HG02759 (cell line): Measurements from ENCODE around the gene FBRSL1.
"Not testable (repeated sequence)": the region's sequence is repeated elsewhere in the genome, so short reads cannot be mapped to it uniquely, and the experiment has no call there.

Experiments
- ATAC-seq: cut with Tn5 transposase; IDR thresholded peaks from one replicate; pipeline ENCODE4 v1.9.1; 2021; ENCODE audit warnings: mild to moderate bottlenecking, moderate library complexity; ENCODE audit not compliant: unreplicated experiment

FBRSL1 gene

DNA sequence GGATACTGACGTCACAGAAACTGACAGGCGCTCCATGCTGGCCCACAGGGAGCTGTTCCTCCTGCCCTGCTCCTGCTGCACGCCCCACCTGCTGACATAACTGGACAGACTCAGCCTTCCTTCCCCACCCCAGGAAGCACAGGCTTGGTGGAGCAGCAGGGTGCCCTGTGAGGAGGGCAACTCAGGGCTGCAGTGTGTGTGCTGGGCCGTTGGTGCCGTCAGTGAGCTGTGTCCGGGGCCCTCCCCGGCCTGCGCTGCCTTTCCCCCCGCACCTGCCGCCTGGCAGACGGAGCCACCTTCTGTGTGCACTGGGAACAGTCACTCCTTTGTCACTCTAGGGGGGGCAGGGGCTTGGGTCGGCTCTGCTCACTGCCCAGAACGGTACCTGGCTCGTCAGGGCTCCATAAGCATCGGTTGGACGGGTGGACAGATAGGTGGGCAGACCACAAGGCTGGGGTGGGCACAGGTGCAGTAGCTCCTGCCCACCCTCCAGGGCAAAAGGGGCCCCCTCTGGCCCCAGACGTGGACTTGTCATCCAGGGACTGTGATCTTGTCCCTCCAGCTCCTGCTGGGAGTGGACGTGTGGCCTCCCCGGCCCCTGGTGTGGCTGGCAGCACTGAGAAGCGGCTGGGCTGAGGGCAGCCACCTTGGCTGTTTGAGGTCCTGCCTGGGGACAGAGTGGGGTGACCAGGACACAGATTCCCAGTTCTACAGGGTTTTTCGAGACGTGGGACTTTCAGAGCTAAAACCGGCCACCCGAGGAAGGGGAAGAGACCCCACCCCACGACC, 32.8 kb downstream of the FBRSL1 start:
- no peak for ATAC-seq

DNA sequence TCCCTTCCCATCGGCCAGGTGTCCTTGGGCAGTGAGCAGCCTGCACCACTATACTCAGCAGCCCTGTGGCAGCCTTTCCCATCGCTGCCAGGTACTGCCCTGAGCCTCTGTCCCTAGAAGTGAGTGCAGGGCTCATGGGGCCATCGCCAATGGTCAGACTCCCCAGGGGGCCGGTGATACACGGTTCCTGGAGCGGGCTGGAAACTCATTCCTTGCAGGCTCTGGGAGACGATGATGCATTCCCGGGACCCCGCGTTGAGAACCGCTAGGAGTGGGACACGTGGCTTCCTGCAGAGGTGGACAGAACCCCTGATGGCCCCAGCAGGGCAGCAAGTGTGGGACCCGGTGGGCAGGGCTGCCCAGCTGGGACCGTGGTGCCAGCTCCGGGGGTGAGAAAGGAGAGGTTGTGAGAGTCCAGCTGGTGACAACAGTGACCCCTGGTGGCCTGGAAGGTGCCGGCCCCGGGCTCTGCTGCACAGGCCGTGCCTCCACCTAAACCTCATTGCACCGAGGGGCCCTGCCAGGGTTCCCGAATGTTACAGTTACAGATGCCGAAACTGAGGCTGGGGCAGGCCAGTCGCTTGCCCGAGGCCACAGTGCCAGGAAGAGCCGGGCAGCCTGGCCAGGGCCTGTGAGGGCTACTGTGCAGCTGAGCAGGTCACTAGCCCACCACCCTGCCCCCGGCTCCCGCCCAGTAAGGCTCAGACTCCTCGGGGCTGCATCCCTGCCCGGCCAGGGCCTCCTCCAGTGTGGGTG, 33.8 kb downstream of the FBRSL1 start:
- peak; percentile 68 for ATAC-seq

DNA sequence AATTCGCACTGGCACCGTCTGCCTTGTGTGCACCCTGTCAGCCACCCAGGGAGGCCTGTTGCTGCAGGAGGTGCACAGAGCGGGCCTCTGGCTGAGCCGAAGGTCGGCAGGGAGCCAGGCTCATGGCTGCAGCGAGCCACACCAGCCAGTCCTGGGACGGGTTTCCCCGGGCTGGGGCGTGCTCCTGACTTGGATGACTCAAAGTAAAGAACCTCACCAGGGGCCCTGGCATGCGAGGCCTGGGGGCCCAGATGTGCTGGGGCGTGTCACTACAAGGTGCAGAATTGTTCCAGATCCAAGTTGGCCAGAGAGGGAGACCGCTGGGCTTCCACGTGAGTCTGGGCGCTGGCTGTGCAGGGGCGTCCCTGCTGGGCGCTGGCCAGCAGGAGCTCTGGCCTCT, 34.5 kb downstream of the FBRSL1 start:
- ATAC-seq: no peak

DNA sequence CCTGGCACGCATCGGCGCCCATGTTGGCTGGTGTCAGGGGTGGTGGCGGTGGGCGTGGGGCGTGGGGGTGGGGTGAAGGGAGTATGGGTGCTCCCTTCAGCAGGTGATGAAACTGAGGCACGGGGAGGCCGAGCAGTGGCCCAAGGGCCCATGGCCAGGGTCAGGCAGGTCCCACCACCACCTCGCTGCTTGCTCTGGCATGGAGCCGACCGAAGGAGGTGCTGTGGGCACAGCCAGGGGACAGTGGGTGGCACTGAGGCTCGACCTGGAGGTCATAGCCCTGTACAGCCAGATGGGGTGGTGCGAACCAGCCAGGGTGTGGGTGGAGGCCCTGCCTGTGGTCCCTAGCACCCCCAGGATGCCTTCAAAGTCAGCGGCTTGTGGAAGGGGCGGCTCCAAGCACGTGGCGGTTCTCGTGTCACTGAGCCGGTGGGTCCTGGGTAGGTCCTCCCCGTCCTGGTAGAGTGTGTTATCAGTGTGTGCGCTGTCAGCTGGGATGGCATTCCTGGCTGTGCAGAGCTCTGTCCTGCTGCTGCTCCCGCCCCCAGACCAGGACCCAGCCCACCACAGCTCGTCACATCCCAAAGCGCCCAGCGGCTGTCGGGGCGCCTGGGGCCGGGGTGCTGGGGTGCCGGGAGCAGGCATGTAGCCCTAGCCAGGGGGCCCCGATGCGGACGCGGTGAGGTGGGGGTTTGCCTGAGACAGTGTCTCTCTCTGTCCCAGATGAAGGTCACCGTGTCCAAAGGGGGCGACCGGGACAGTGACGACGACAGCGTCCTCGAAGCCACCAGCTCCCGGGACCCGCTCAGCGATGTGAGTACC, 35.3 kb downstream of the FBRSL1 start:
- ATAC-seq: no peak

DNA sequence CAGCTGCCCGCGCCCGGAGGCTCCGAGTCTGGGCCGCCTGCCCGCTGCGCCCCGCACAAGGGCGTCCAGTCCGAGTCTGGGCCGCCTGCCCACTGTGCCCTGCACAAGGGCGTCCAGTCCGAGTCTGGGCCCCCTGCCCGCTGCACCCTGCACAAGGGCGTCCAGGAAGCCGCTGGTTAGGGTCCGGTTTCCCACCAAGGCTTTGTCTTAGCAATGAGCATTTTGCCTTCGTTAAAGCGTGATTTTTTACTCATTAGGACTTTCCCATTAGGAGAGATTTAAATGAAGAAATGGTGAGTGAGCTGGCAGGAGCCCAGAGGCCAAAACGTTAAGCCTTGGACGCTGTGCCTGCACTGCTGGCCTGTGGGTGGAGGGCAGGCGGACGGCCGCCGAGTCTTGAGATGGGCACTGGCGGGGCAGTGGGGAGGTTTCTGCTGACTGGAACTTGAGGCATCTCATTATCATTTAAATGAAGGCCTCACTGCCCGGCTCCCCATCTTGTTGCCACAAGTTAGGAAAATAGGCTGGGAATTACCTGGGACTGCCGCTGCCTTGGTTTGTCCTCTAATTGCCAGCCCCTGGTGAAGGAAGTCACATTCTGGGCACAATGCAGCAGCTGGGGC, 36.0 kb downstream of the FBRSL1 start:
- ATAC-seq: no peak

DNA sequence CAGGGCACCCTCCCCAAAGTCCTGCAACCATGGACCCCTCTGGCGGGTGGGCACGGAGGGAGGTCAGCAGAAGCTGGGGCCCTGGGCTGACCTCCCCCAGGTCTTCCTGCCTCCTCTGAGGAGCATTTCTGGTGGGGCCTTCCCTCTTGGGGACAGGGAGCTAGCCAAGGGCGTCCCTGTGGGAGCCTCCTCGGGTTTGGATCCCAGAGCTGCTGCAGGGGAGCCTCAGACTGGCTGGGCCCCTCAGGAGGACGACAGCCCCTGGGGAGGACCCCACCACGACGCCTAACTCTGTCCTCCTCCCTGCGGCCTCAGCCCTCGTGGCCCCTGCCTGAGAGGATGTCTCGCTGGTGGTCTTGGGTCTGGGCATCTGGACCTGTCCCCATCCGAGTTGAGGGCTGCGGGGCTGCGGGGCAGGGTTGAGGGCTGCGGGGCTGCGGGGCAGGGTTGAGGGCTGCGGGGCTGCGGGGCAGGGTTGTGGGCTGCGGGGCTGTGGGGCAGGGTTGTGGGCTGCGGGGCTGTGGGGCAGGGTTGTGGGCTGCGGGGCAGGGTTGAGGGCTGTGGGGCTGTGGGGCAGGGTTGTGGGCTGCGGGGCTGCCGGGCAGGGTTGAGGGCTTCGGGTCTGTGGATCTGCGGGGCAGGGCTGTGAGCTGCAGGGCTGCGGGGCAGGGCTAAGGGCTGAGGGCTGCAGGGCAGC, 37.4 kb downstream of the FBRSL1 start:
- ATAC-seq: no peak

DNA sequence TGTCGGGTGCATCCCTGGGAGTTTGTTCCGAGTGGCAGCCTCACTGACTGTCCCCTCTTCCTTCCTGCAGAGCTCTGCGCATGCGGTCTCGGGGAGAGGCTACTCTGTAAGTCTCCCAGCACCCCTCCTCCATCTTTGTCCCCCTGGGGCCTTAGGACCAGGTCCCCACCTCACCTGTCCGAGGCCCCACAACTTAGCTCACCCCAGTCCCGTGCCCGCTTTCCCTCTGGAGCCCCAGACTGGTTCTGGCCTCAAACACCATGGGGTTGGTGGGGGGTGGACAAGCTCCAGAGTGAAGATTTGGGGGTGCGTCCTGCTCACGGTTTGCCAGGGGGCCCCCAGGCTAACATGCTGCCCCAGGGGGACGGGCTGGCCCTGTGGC, 37.9 kb downstream of the FBRSL1 start:
- ATAC-seq: no peak

DNA sequence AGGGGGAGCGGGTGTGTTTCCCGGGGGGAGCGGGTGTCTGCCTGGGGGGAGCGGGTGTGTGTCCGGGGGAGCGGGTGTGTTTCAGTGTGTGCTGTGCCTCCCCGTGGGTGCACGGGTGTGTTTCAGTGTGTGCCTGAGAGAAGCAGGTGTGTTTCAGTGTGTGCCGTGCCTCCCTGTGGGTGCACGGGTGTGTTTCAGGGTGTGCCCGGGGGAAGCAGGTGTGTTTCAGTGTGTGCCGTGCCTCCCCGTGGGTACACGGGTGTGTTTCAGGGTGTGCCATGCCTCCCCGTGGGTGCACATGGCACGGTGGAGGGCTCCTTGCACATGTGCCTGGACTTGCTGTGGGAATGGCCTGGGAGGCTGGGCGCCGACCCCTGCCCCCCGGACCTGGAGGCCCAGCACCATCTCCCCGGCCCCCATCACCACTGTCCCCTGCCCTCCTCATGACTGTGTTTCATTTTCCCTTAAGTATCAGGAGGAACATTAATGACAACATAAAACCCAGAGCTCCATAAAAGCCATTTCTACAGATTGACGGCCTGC, 38.7 kb downstream of the FBRSL1 start:
- no peak for ATAC-seq

DNA sequence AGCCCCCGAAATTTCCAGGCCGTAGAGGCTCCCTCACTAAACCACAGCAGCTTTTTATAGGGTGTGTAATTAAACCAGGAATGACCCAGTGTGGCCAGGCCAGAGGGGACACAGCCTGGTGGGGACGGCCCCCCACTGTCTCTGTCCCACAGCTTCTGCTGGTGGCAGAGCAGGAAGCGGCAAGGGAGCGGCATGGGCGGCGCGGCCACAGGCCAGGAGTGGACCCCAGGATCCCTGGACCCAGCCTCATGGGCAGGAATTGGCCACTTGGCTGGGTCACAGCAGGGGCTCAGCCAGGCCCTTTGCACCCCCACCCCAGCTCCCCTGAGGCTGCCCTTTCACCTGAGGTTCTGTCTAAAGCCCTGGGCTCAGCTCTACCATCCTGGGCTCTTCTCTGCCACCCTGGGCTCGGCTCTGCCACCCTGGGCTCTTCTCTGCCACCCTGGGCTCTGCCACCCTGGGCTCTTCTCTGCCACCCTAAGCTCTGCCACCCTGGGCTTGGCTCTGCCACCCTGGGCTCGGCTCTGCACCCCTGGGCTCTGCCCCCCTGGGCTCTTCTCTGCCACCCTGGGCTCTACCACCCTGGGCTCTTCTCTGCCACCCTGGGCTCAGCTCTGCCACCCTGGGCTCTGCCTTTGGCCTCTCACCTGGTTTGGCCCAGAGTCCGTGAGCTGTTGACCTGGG, 39.3 kb downstream of the FBRSL1 start:
- ATAC-seq: no peak

DNA sequence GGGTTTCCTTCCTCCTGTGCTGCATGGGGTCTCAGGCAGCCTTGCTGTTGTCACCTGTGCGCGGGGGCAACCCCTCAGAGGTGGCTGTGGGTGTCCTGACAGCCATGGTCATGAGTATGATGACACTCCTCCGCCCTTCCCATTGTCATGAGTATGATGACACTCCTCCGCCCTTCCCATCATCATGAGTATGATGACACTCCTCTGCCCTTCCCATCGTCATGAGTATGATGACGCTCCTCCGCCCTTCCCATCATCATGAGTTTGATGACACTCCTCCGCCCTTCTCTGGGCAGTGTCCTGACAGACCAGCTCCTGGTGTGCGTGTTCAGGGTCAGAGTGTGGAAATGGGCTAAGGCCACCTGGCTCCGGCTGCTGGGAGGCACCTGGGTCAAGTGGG, 40.0 kb downstream of the FBRSL1 start:
- no peak for ATAC-seq

DNA sequence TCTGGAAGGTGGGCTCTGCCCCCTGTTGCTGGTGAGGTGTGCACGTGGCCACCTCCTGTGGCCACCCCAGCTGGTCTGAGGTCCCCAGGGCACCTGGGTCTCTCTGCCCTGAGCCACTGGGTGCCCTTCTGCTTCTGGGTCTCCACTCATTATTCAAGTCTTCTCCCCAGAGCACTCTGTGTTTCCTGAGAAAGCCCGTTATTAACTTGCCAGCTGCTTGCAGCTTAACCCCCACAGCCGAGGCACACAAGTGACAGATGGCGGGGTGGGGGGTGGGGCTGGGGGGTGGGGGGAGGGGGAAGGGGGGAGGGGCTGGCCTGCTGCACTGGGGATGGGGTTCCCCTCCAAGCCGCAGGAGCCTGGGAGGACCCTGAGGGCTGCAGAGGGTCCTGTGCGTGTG, 40.5 kb downstream of the FBRSL1 start:
- ATAC-seq: no peak

DNA sequence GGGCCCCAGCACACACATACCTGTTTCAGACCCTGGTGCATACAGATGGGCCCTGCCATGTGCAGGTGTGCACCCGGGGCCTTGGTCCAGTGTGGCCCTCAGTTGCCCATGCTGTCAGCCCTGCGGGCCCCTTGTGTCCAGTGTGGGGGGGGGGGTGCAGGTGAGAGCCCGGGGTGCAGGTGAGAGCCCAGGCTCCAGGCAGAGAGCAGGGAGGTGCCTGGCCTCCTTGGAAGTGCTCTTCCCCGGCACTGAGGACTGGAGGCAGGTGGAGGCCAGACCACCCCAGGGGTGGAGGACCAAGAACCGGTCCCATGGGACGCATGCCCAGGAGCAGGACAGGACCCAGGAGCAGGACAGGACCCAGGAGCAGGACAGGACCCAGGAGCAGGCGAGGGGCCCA, 40.9 kb downstream of the FBRSL1 start:
- no peak for ATAC-seq

DNA sequence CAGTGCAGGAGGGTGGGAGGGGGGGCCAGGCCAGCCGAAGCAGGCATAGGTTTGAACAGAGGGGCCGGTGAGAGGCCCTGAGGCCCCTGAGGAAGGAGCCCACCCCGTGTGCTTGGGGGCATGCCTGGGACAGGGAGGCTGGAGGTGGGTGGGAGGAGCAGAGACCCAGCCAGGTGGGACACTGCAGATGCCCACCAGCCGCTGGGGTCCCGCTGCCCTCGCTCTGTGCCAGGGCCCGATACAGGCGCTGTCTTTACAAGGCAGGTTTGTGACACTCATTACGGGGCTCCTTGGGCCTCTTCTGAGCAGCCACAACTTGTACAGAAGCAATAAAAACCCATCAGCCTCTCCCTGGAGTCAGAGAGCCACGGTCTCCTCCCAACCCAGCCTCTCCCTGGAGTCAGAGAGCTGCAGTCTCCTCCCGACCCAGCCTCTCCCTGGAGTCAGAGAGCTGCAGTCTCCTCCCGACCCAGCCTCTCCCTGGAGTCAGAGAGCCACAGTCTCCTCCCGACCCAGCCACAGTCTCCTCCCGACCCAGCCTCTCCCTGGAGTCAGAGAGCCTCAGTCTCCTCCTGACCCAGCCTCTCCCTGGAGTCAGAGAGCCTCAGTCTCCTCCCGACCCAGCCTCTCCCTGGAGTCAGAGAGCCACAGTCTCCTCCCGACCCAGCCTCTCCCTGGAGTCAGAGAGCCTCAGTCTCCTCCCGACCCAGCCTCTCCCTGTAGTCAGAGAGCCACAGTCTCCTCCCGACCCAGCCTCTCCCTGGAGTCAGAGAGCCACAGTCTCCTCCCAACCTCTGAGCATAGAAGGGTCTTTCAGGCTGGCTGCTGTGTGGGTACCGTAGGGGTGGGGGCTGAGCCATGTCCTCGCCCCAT, 43.0 kb downstream of the FBRSL1 start:
- not testable (repeated sequence) for ATAC-seq

DNA sequence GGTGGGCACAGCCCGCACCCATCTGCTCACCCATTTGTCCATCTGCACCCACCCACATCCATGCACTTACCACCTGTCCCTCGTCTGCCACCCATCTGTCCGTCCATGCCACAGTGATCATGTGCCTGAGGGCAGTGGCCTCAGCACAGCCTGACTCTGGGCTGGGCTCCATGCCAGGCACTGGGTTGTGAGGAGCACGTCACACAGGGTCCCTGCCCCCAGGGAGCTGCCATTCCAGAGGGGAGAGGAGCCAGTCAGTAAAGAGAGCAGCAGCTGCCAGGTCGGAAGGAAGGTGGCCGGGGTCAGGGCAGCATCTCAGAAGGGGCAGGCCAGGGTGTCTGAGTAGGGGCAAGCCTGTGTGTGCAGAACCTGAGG, 43.6 kb downstream of the FBRSL1 start:
- no peak for ATAC-seq

DNA sequence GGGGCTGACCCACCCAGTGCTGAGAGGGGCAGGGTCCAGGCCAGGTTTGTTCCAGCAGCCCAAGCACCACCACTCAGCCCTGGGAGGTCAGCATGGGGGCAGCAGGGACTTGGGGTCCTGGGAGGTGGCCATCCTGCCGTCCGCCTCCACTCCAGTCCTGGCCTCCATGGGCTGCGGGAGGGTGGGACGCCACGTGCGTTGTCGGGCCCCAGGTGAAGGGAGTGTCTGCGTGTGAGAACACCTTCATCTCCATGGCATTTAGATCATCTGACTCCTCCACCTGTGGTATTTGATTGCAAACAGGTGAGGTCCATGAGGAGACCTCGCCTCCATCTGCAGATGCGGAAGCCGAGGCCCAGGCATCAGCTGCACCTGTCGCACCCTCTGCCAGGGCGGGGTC, 44.1 kb downstream of the FBRSL1 start:
- ATAC-seq: no peak

DNA sequence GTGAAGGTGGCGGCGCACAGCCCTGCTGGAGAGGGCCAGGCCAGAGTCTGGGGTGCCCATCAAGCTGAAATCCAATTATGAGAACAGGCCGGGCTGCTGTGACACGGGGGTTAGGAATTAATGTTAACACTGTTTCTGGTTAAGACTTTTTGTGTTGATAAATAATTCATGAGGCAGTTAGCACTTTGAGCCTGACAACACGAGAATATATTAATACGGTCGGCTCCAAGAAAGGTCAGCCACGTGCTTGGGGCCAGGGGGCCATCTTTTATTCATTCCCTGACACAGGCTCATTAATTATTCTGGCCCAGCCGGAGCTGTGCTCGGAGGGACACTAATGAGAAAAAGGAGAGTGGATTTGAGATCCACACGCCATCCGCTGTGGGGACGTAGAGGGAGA, 45.1 kb downstream of the FBRSL1 start:
- ATAC-seq: no peak

DNA sequence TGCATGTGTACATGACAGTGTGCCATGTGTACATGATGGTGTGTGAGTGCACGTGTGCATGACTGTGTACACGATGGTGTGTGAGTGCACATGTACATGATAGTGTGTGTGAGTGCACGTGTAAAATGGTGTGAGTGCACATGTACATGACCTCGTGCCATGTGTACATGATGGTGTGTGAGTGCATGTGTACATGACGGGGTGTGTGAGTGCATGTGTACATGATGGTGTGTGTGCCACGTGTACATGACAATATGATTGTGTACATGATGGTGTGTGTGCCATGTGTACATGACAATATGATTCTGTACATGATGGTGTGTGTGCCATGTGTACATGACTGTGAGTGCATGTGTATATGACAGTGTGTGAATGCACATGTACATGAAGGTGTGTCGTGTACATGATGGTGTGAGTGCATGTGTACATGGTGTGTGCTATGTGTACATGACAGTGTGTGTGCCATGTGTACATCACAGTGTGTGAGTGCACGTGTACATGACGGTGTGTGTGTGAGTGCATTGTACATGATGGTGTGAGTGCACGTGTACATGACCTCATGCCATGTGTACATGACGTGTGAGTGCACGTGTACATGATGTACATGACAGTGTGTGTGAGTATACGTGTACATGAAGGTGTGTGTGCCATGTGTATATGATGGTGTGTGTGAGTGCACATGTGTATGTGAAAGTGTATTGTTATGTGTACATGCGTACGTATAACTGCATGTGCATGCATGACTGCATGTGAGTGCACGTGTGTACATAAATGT, 46.3 kb downstream of the FBRSL1 start:
- no peak for ATAC-seq

DNA sequence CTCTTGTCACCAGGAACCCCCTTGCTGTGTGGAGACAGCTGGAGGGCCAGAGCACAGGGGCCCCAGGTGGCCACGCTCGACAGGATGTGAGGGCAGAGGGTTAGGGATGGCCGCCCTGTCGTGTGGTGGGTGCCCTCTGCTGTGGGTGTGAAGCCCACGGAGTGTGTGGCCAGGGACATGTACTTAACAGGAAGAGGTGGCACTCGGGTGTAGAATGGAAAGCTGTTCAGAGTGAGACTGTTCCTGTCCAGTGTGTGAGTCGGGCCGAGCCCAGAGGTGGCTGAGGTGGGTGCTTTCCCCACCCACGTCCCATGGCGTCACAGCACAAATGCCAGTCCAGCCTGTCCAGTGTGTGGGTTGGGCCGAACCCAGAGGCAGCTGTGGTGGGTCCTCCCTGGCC, 47.1 kb downstream of the FBRSL1 start:
- ATAC-seq: no peak
